ENCODE data around the gene SYMPK.

Gene SYMPK

GRCh38 chr19:45785097-45785496, 77.8 kb downstream of the SYMPK start:
- ATAC-seq: no peak

GRCh38 chr19:45784096-45784495, 78.9 kb downstream of the SYMPK start:
- ATAC-seq: no peak
- TF ChIP-seq ZFP30 (CRISPR knock-in tag; IDR thresholded peaks at IDR 0.05) (no peak), CSDC2 (CRISPR knock-in tag; IDR thresholded peaks at IDR 0.05) (no peak), TCF4 (CRISPR knock-in tag; IDR thresholded peaks at IDR 0.05; ENCODE audit: borderline replicate concordance) (no peak), PPARA (CRISPR knock-in tag; IDR thresholded peaks at IDR 0.05; ENCODE audit: borderline replicate concordance) (no peak), ZNF8 (CRISPR knock-in tag; IDR thresholded peaks at IDR 0.05) (no peak)

More at GRCh38 chr19:45785097-45785496, 77.8 kb downstream of the SYMPK start:
- TF ChIP-seq POU6F1 (CRISPR knock-in tag; IDR thresholded peaks at IDR 0.05; ENCODE audit: borderline replicate concordance, low read depth): no peak
- no peak for TF ChIP-seq RARB (CRISPR knock-in tag; IDR thresholded peaks at IDR 0.05)
- no peak for TF ChIP-seq ZNF565 (CRISPR knock-in tag; conservative IDR thresholded peaks at IDR 0.05; ENCODE audit: low read depth)
- no peak for TF ChIP-seq ZNF70 (CRISPR knock-in tag; IDR thresholded peaks at IDR 0.05)
- no peak for TF ChIP-seq ZNF8 (CRISPR knock-in tag; IDR thresholded peaks at IDR 0.05)
- no peak for TF ChIP-seq SNAI2 (CRISPR knock-in tag; IDR thresholded peaks at IDR 0.05)
- no peak for TF ChIP-seq PPARA (CRISPR knock-in tag; IDR thresholded peaks at IDR 0.05; ENCODE audit: borderline replicate concordance)
- no peak for TF ChIP-seq ARNTL (CRISPR knock-in tag; IDR thresholded peaks at IDR 0.05; ENCODE audit: borderline replicate concordance, low read depth)
- no peak for TF ChIP-seq ZC3H10 (CRISPR knock-in tag; IDR thresholded peaks at IDR 0.05)
- no peak for TF ChIP-seq ISL1 (CRISPR knock-in tag; IDR thresholded peaks at IDR 0.05)
- no peak for TF ChIP-seq ZFP30 (CRISPR knock-in tag; IDR thresholded peaks at IDR 0.05)
- no peak for TF ChIP-seq ZFP3 (CRISPR knock-in tag; IDR thresholded peaks at IDR 0.05)
- TF ChIP-seq ESRRG (CRISPR knock-in tag; IDR thresholded peaks at IDR 0.05): no peak
- TF ChIP-seq CSRNP3 (CRISPR knock-in tag; IDR thresholded peaks at IDR 0.05): no peak
- no peak for TF ChIP-seq CREB5 (CRISPR knock-in tag; IDR thresholded peaks at IDR 0.05; ENCODE audit: low read depth)
- TF ChIP-seq CSDC2 (CRISPR knock-in tag; IDR thresholded peaks at IDR 0.05): no peak

- peak; percentile 81 for ATAC-seq
- no peak for TF ChIP-seq TOX (CRISPR knock-in tag; IDR thresholded peaks at IDR 0.05; ENCODE audit: borderline replicate concordance)
- TF ChIP-seq ZC3H10 (CRISPR knock-in tag; IDR thresholded peaks at IDR 0.05): no peak
- no peak for TF ChIP-seq CSRNP3 (CRISPR knock-in tag; IDR thresholded peaks at IDR 0.05)
- no peak for TF ChIP-seq GLIS3 (CRISPR knock-in tag; IDR thresholded peaks at IDR 0.05)
- TF ChIP-seq ZFP30 (CRISPR knock-in tag; IDR thresholded peaks at IDR 0.05): no peak
- TF ChIP-seq PATZ1 (CRISPR knock-in tag; IDR thresholded peaks at IDR 0.05; ENCODE audit: borderline replicate concordance): no peak
- no peak for TF ChIP-seq POU6F1 (CRISPR knock-in tag; IDR thresholded peaks at IDR 0.05; ENCODE audit: borderline replicate concordance, low read depth)
- no peak for TF ChIP-seq ZNF70 (CRISPR knock-in tag; IDR thresholded peaks at IDR 0.05)
- TF ChIP-seq OSR1 (CRISPR knock-in tag; IDR thresholded peaks at IDR 0.05): no peak
- TF ChIP-seq CREB5 (CRISPR knock-in tag; IDR thresholded peaks at IDR 0.05; ENCODE audit: low read depth): no peak
Observed at GRCh38 chr19:45782820-45783785, 79.8 kb downstream of the SYMPK start.
